SK-N-SH (cell line): ENCODE measurements around the gene HDAC4. TPM values are rescaled to one million over a fixed set of nuclear protein-coding genes. Genes with fewer than 3 reads are reported as not detected.

Experiments used
- CTCF ChIA-PET: fragments of 300-600, 350-600 bp; formaldehyde crosslinking; extraction: SDS; loops from one replicate; lab custom pipeline; 2021; lab: Yijun Ruan, JAX
- POLR2A ChIA-PET: fragments of 350-600 bp; sonication (Branson Sonifier 250); formaldehyde crosslinking; extraction: SDS; loops from one replicate; lab custom pipeline; 2020; ENCODE audit warnings: antibody characterized with exemption, inconsistent platforms; lab: Yijun Ruan, JAX
- DNase-seq: peaks from one replicate; pipeline ENCODE4 v3.0.0; 2012
- H2AFZ ChIP-seq: fragments of 200-600 bp; sonication (generic); 2 replicates; pipeline ENCODE4 v1.8.1; 2016; ENCODE audit warnings: antibody characterized with exemption, mild to moderate bottlenecking, low read depth
- H3F3A ChIP-seq: fragments of 200-600 bp; sonication (generic); replicated peaks from 2 replicates; pipeline ENCODE3; 2016; ENCODE audit warnings: antibody characterized with exemption, mild to moderate bottlenecking; ENCODE audit not compliant: insufficient read depth
- H3K27ac ChIP-seq, 2 experiments: fragments of 200-500 bp in 1 of 2; fragments of 200-600 bp in 1 of 2; sonication (Bioruptor generic) in 1 of 2; sonication (generic), shearing (Covaris generic) in 1 of 2; 2 replicates each; pipeline versions ENCODE4 v1.5.1 to v1.6.1; 2014 to 2016; ENCODE audit warnings: low read depth in 2 of 2, inconsistent platforms in 1 of 2, low read length in 1 of 2, mild to moderate bottlenecking in 1 of 2, mixed read lengths in 1 of 2
- H3K27me3 ChIP-seq: fragments of 200-600 bp; sonication (generic), shearing (Covaris generic); 2 replicates; pipeline ENCODE4 v1.6.1; 2016; ENCODE audit warnings: mixed run types; ENCODE audit not compliant: insufficient read depth
- H3K36me3 ChIP-seq, 2 experiments: fragments of 200-500 bp in 1 of 2; fragments of 200-600 bp in 1 of 2; sonication (Bioruptor generic) in 1 of 2; sonication (generic) in 1 of 2; replicated peaks in 1 of 2; 2 replicates each; pipeline versions ENCODE3 to v1.5.1; 2014 to 2016; ENCODE audit warnings: low read length in 1 of 2, mild to moderate bottlenecking in 1 of 2; ENCODE audit not compliant: insufficient read depth in 2 of 2, control insufficient read depth in 1 of 2
- H3K4me1 ChIP-seq, 2 experiments: fragments of 200-500 bp in 1 of 2; fragments of 200-600 bp in 1 of 2; sonication (Bioruptor generic) in 1 of 2; sonication (generic), shearing (Covaris generic) in 1 of 2; 2 replicates each; pipeline versions ENCODE4 v1.5.1 to v1.6.1; 2014 to 2016; ENCODE audit warnings: low read depth in 1 of 2, low read length in 1 of 2, mixed run types in 1 of 2; ENCODE audit not compliant: insufficient read depth in 2 of 2, control insufficient read depth in 1 of 2
- H3K4me2 ChIP-seq: fragments of 200-600 bp; sonication (generic), shearing (Covaris generic); 2 replicates; pipeline ENCODE4 v1.6.1; 2017; ENCODE audit warnings: mixed run types
- H3K4me3 ChIP-seq, 2 experiments: fragments of 200-500 bp in 1 of 2; fragments of 200-600 bp in 1 of 2; sonication (Bioruptor generic) in 1 of 2; sonication (generic), shearing (Covaris generic) in 1 of 2; 2 replicates each; pipeline versions ENCODE4 v1.5.1 to v1.8.1; 2014 to 2016; ENCODE audit warnings: low read depth in 2 of 2, inconsistent platforms in 1 of 2, low read length in 1 of 2, mild to moderate bottlenecking in 1 of 2, mixed read lengths in 1 of 2, moderate library complexity in 1 of 2
- H3K79me2 ChIP-seq: fragments of 200-600 bp; sonication (generic); 2 replicates; pipeline ENCODE4 v1.8.1; 2017; ENCODE audit warnings: mild to moderate bottlenecking; ENCODE audit not compliant: insufficient read depth
- H3K9ac ChIP-seq: fragments of 200-600 bp; sonication (generic); 2 replicates; pipeline ENCODE4 v1.6.1; 2017; ENCODE audit warnings: mixed run types
- H3K9me2 ChIP-seq: fragments of 200-600 bp; sonication (generic); 2 replicates; pipeline ENCODE4 v1.6.1; 2017; ENCODE audit warnings: mixed run types
- H3K9me3 ChIP-seq: fragments of 200-600 bp; sonication (generic); 2 replicates; pipeline ENCODE4 v1.6.1; 2017; ENCODE audit warnings: mixed run types, mild to moderate bottlenecking, moderate library complexity
- H4K20me1 ChIP-seq: fragments of 200-600 bp; sonication (generic); 2 replicates; pipeline ENCODE4 v1.6.1; 2017; ENCODE audit warnings: mild to moderate bottlenecking, mixed run types; ENCODE audit not compliant: insufficient read depth
- ELF1 ChIP-seq: IDR thresholded peaks from 2 replicates; pipeline ENCODE4 v1.4.0; 2012
- EZH2phosphoT487 ChIP-seq: fragments of 200-600 bp; sonication (generic); IDR thresholded peaks from 2 replicates; pipeline ENCODE4 v1.6.1; 2017; ENCODE audit warnings: low read depth, mixed run types, mild to moderate bottlenecking, antibody characterized with exemption, moderate library complexity, borderline replicate concordance
- GABPA ChIP-seq: IDR thresholded peaks from 2 replicates; pipeline ENCODE4 v1.4.0; 2012; ENCODE audit warnings: low read depth, mild to moderate bottlenecking
- GATA2 ChIP-seq: sonication (generic); formaldehyde crosslinking; IDR thresholded peaks from 2 replicates; pipeline ENCODE4 v1.5.0; 2020; ENCODE audit warnings: mild to moderate bottlenecking, missing genetic modification reagents
- MXI1 ChIP-seq: IDR thresholded peaks from 2 replicates; pipeline ENCODE4 v1.6.1; 2012; ENCODE audit warnings: mild to moderate bottlenecking, low read depth, low read length, improper control_type of control experiment
- RAD21 ChIP-seq: IDR thresholded peaks from 2 replicates; pipeline ENCODE4 v1.6.1; 2012; ENCODE audit warnings: mild to moderate bottlenecking, low read length
- RCOR1 ChIP-seq: fragments of 150-350 bp; IDR thresholded peaks from 2 replicates; pipeline ENCODE4 v1.6.1; 2017; ENCODE audit warnings: antibody characterized with exemption, low read length
- RXRA ChIP-seq: IDR thresholded peaks from 2 replicates; pipeline ENCODE4 v1.4.0; 2012; ENCODE audit warnings: low read depth, mild to moderate bottlenecking, borderline replicate concordance
- SIN3A ChIP-seq: IDR thresholded peaks from 2 replicates; pipeline ENCODE4 v1.6.1; 2012; ENCODE audit warnings: low read depth, mild to moderate bottlenecking, low read length, moderate library complexity, borderline replicate concordance
- TAF1 ChIP-seq: IDR thresholded peaks from 2 replicates; pipeline ENCODE4 v1.6.1; 2012; ENCODE audit warnings: low read depth, mild to moderate bottlenecking, low read length, moderate library complexity, borderline replicate concordance
- YY1 ChIP-seq: IDR thresholded peaks from 2 replicates; pipeline ENCODE4 v1.4.0; 2012; ENCODE audit warnings: low read depth, mild to moderate bottlenecking
- WGBS: methylation state at CpG from one replicate; pipeline ENCODE4 v1.1.6; 2017; ENCODE audit warnings: low lambda C conversion rate; 5-methylcytosine and 5-hydroxymethylcytosine counted together
- polyA plus RNA-seq, 3 experiments: library from polyadenylated mRNA; depleted of rRNA; stranded (reverse); fragments of >200 nt; gene quantifications; 2 replicates each; pipeline ENCODE4 v1.2.3, GENCODE V29; 2012
- TF ChIP-seq, protein P1 (sequence below): IDR thresholded peaks from 2 replicates; pipeline ENCODE4 v1.4.0; 2012; ENCODE audit warnings: low read depth, borderline replicate concordance
- TF ChIP-seq, protein P2 (sequence below): fragments of 150-350 bp; IDR thresholded peaks from 2 replicates; pipeline ENCODE4 v1.6.1; 2016; ENCODE audit warnings: mild to moderate bottlenecking, low read depth, low read length
- TF ChIP-seq, protein P3 (sequence below): IDR thresholded peaks from 2 replicates; pipeline ENCODE4 v1.6.1; 2012; ENCODE audit warnings: mild to moderate bottlenecking, low read depth, low read length, moderate library complexity

Gene HDAC4
- polyA plus RNA-seq, 1 of the 3 experiments (the other 2 are of a cell fraction) = 5.5 TPM

DNA sequence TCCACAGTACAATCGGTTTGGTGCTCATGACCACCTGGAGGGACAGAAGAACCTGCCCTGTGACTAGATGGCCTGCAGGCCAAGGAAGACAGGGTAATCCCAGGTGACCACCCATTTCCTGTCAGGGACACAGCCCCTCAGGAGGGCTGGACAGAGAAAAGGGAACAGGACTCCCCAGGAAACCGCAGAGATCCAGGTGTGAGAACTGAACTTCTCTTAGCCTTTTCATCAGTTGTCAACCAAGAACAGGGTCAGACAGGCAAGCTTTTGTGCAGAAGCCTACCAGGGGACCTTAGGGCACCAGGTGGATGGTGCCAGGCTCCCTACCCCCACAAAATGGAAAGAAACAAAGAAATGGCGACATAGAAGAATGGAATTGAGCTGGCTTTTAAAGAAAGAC, 132.3 kb downstream of the HDAC4 start:
- DNase-seq = no peak
- ChIA-PET POLR2A (no interaction called here), CTCF (no interaction called here)
- Histone ChIP-seq H2AFZ (no peak overlapping the region), H3K4me3 (no peak overlapping the region), H4K20me1 (no peaks in the 10 kb centered on the region), H3K9ac (no peak overlapping the region), H3K9me3 (no peaks in the 10 kb centered on the region), H3K36me3 (no peaks in the 10 kb centered on the region), H3K4me1 (peaks cover 24 to 84% of the 10 kb centered on the region in 2 experiments; a peak in 3 of 4 replicates), H3K4me2 (no peak overlapping the region), H3K27me3 (no peaks in the 10 kb centered on the region), H3K79me2 (peaks cover 20% of the 10 kb centered on the region; the same call in 1 of the 2 replicates), H3F3A (no peaks in the 10 kb centered on the region), H3K9me2 (no peaks in the 10 kb centered on the region), H3K27ac (peak overlapping the region in 1 of 2 experiments; percentile 43; a peak in 1 of 4 replicates)
- 85% methylated on average over 3 of the region's 3 CpGs for WGBS
- TF ChIP-seq MXI1 (no peak), SIN3A (no peak), TAF1 (no peak), YY1 (no peak), RXRA (no peak), EZH2phosphoT487 (no peak), GABPA (no peak), ELF1 (no peak), RAD21 (no peak), RCOR1 (no peak), GATA2 (CRISPR knock-in tag) (no peak)
- TF ChIP-seq, protein P1, sequence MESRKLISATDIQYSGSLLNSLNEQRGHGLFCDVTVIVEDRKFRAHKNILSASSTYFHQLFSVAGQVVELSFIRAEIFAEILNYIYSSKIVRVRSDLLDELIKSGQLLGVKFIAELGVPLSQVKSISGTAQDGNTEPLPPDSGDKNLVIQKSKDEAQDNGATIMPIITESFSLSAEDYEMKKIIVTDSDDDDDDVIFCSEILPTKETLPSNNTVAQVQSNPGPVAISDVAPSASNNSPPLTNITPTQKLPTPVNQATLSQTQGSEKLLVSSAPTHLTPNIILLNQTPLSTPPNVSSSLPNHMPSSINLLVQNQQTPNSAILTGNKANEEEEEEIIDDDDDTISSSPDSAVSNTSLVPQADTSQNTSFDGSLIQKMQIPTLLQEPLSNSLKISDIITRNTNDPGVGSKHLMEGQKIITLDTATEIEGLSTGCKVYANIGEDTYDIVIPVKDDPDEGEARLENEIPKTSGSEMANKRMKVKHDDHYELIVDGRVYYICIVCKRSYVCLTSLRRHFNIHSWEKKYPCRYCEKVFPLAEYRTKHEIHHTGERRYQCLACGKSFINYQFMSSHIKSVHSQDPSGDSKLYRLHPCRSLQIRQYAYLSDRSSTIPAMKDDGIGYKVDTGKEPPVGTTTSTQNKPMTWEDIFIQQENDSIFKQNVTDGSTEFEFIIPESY = no peak
- TF ChIP-seq, protein P2, sequence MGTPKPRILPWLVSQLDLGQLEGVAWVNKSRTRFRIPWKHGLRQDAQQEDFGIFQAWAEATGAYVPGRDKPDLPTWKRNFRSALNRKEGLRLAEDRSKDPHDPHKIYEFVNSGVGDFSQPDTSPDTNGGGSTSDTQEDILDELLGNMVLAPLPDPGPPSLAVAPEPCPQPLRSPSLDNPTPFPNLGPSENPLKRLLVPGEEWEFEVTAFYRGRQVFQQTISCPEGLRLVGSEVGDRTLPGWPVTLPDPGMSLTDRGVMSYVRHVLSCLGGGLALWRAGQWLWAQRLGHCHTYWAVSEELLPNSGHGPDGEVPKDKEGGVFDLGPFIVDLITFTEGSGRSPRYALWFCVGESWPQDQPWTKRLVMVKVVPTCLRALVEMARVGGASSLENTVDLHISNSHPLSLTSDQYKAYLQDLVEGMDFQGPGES = no peak
- TF ChIP-seq, protein P3, sequence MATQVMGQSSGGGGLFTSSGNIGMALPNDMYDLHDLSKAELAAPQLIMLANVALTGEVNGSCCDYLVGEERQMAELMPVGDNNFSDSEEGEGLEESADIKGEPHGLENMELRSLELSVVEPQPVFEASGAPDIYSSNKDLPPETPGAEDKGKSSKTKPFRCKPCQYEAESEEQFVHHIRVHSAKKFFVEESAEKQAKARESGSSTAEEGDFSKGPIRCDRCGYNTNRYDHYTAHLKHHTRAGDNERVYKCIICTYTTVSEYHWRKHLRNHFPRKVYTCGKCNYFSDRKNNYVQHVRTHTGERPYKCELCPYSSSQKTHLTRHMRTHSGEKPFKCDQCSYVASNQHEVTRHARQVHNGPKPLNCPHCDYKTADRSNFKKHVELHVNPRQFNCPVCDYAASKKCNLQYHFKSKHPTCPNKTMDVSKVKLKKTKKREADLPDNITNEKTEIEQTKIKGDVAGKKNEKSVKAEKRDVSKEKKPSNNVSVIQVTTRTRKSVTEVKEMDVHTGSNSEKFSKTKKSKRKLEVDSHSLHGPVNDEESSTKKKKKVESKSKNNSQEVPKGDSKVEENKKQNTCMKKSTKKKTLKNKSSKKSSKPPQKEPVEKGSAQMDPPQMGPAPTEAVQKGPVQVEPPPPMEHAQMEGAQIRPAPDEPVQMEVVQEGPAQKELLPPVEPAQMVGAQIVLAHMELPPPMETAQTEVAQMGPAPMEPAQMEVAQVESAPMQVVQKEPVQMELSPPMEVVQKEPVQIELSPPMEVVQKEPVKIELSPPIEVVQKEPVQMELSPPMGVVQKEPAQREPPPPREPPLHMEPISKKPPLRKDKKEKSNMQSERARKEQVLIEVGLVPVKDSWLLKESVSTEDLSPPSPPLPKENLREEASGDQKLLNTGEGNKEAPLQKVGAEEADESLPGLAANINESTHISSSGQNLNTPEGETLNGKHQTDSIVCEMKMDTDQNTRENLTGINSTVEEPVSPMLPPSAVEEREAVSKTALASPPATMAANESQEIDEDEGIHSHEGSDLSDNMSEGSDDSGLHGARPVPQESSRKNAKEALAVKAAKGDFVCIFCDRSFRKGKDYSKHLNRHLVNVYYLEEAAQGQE = no peak
